Right lobe of liver (tissue), 4 donors: ENCODE data around the gene EDC4.

Source experiments
- POLR2A ChIP-seq: fragments of 450-650 bp; IDR thresholded peaks from one replicate; pipeline ENCODE4 v1.6.1; 2017; ENCODE audit warnings: antibody characterized with exemption, mild to moderate bottlenecking
- TF ChIP-seq, protein P1 (sequence below), 4 donors: fragments of 200-600 bp in 3 of 4; fragments of 450-650 bp in 1 of 4; IDR thresholded peaks; one replicate each; pipeline versions ENCODE4 v1.5.1 to v1.8.0; 2016 to 2022; ENCODE audit warnings: antibody characterized with exemption in 4 of 4, mild to moderate bottlenecking in 2 of 4
- donor health status: DM: no; HTN: no; CAD: no.
- donor health status: DM: no; HTN: no; CAD: no.
- donor health status: DM: no; HTN: yes; CAD: no.

DNA sequence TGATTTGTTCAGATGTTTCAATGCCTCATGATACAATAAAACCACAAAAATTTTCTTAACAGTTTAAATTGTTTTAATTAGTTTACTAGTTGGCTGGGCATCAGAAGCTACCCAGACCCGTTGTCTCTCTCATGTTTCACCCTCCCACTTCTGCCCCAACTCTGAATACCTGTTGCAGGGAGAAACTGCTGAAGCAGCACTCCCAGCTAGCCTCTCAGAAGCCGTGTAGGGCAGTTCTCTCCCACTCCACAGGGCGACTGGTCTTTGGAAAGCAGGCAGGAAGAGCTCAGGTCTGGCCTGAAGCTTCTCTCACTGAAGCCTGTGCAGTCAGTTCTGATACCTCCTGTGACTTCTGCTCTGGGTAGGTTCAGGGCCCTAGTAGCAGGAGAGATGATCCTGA, 1.6 kb upstream of the EDC4 start:
- TF ChIP-seq, protein P1, sequence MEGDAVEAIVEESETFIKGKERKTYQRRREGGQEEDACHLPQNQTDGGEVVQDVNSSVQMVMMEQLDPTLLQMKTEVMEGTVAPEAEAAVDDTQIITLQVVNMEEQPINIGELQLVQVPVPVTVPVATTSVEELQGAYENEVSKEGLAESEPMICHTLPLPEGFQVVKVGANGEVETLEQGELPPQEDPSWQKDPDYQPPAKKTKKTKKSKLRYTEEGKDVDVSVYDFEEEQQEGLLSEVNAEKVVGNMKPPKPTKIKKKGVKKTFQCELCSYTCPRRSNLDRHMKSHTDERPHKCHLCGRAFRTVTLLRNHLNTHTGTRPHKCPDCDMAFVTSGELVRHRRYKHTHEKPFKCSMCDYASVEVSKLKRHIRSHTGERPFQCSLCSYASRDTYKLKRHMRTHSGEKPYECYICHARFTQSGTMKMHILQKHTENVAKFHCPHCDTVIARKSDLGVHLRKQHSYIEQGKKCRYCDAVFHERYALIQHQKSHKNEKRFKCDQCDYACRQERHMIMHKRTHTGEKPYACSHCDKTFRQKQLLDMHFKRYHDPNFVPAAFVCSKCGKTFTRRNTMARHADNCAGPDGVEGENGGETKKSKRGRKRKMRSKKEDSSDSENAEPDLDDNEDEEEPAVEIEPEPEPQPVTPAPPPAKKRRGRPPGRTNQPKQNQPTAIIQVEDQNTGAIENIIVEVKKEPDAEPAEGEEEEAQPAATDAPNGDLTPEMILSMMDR (IDR thresholded peaks at IDR 0.05): no peak
- TF ChIP-seq POLR2A: no peak
